LNCAP (cell line): Measurements from ENCODE around the gene GSK3B.

ENCODE experiments used
- CTCF ChIP-seq: fragments of 450-650 bp; IDR thresholded peaks from 2 replicates; pipeline ENCODE4 v1.5.1; 2017; ENCODE audit warnings: mild to moderate bottlenecking

Gene GSK3B

GRCh38 chr3:120095226-120095978 is 1.2 kb upstream of the GSK3B start:
- TF ChIP-seq CTCF, result no peak

- no peak for TF ChIP-seq CTCF
These were observed 554 bp upstream of the GSK3B start for GRCh38 chr3:120094776-120095225.

DNA sequence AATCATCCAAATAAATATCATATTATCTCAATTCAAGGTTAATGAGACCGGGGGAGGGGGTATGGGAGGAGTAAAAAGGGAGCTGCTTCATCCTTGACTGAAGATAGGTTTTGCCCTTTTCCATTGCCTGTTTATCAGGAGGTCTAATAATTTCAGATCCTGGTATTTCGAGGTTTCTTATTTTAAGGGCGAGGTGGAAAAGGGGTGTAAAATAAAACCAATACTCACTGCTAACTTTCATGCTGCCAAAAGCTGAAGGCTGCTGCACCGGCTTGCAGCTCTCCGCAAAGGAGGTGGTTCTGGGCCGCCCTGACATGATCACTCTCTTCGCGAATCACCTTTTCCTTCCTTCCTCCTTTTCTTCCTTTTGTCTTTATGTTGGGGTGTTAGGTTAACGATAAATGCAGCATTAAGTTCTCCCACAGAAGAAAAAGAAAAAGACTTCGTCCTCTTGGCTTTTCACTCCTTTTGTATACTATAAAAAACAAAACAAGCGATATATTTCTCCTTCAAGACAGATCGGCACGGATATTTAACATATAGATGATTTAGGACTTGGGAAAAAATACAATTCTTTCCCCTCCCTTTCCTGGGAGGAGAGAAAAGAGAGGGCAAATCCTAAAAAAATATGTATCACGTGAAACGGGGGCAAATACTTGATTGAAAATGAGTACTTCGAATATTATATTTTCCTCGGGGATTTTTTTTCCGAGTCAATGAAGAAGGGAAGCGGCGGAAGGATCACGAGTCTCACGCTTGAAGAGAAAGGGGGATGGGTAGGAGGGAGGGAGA is 932 bp downstream of the GSK3B start:
- TF ChIP-seq CTCF, result no peak

- TF ChIP-seq CTCF, result no peak
These were observed 1.8 kb downstream of the GSK3B start for GRCh38 chr3:120092474-120092873.

DNA sequence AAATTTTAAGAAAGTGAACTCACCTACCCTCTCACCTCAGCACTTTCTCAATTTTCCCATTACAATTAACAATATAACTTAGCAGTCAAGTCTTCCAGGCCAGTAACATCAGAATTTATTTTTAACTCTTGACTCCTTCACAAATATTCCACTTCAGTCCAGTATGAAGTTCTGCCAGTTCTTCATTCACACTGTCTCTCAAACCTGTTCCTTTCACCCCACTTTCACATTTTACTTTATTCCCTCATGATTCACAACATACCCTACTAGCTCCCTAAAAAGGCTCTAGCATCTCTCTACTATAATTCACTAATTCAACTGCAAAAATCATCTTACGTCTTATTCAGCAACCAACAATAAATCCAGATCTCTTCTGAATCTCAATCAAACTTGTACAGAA is 3.8 kb downstream of the GSK3B start:
- no peak for TF ChIP-seq CTCF

DNA sequence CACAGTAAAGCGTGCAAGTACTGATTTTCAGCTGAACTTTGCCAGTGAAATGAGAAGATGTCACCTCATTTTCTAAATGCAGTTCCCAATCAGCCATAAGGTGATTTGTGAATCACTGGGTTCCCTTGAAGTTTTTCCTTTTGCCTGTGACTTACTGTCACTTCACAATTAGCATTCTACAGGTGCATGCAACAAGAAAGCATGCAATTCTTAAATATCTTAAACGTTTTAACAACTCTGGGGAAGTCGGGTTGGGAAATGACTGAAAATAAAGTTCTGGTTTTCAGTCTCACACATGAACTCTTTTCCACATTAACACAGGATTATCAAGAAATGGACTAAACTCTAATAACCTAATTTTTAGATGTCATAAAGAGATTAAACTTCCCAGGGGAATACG is 5.2 kb downstream of the GSK3B start:
- TF ChIP-seq CTCF, result no peak

- TF ChIP-seq CTCF, result no peak
These were observed 5.6 kb downstream of the GSK3B start for GRCh38 chr3:120088622-120089021.
